A549 (cell line): ENCODE measurements around the gene GATA5.

ENCODE experiments used
- CHD2 ChIP-seq: fragments of 150-350 bp; IDR thresholded peaks from 2 replicates; pipeline ENCODE4 v1.6.1; 2014; ENCODE audit warnings: low read length; ENCODE audit not compliant: partially characterized antibody
- CTCF ChIP-seq: fragments of >200 bp; sonication (Bioruptor Twin); formaldehyde crosslinking; IDR thresholded peaks from 3 replicates; pipeline ENCODE4 v1.5.1; 2016
- ELK1 ChIP-seq: fragments of 150-350 bp; IDR thresholded peaks from 2 replicates; pipeline ENCODE4 v1.6.1; 2014; ENCODE audit warnings: low read depth, mild to moderate bottlenecking, low read length
- FOSB ChIP-seq: fragments of 250-450 bp; sonication (Bioruptor Pico); IDR thresholded peaks from 2 replicates; pipeline ENCODE4 v1.5.0; 2020; ENCODE audit warnings: mild to moderate bottlenecking, moderate library complexity
- FOSL2 ChIP-seq, 2 experiments: fragments of 450-650 bp in 1 of 2; fragments of >200 bp in 1 of 2; sonication (Bioruptor Twin) in 1 of 2; formaldehyde crosslinking; IDR thresholded peaks; 2 replicates each; pipeline versions ENCODE4 v1.5.0 to v1.6.1; 2016 to 2020; ENCODE audit warnings: mild to moderate bottlenecking in 1 of 2, moderate library complexity in 1 of 2
- GATA3 ChIP-seq: IDR thresholded peaks from 2 replicates; pipeline ENCODE4 v1.6.1; 2012; ENCODE audit warnings: borderline replicate concordance
- HEYL ChIP-seq: fragments of 250-450 bp; sonication (Bioruptor Pico); IDR thresholded peaks from 2 replicates; pipeline ENCODE4 v1.8.0; 2021; ENCODE audit warnings: mild to moderate bottlenecking, moderate library complexity
- HOXB5 ChIP-seq: fragments of 250-450 bp; sonication (Bioruptor Pico); IDR thresholded peaks from 2 replicates; pipeline ENCODE4 v1.5.0; 2020; ENCODE audit warnings: mild to moderate bottlenecking, moderate library complexity
- POLR2A ChIP-seq: IDR thresholded peaks from 2 replicates; pipeline ENCODE4 v1.6.1; 2012; ENCODE audit warnings: mild to moderate bottlenecking, low read length
- POLR2AphosphoS2 ChIP-seq: conservative IDR thresholded peaks from 2 replicates; pipeline ENCODE4 v1.6.1; 2012; ENCODE audit warnings: low read length, improper control_type of control experiment, inconsistent platforms
- RAD21 ChIP-seq, 2 experiments: fragments of >200 bp in 1 of 2; sonication (Bioruptor Twin) in 1 of 2; formaldehyde crosslinking in 1 of 2; IDR thresholded peaks in 1 of 2; conservative IDR thresholded peaks in 1 of 2; 2 replicates in 1 of 2; 3 replicates in 1 of 2; pipeline ENCODE4 v1.6.1; 2012 to 2018; ENCODE audit warnings: inconsistent platforms in 1 of 2
- ZC3H11A ChIP-seq: fragments of 450-650 bp; IDR thresholded peaks from 2 replicates; pipeline ENCODE4 v1.6.1; 2014; ENCODE audit warnings: antibody characterized with exemption, mild to moderate bottlenecking
- TF ChIP-seq, protein P1 (sequence below): fragments of 200-600 bp; sonication (generic); IDR thresholded peaks from 2 replicates; pipeline ENCODE4 v1.6.1; 2016; ENCODE audit warnings: antibody characterized with exemption, mild to moderate bottlenecking, moderate library complexity
- TF ChIP-seq, protein P2 (sequence below): IDR thresholded peaks from 2 replicates; pipeline ENCODE4 v1.6.1; 2012

DNA sequence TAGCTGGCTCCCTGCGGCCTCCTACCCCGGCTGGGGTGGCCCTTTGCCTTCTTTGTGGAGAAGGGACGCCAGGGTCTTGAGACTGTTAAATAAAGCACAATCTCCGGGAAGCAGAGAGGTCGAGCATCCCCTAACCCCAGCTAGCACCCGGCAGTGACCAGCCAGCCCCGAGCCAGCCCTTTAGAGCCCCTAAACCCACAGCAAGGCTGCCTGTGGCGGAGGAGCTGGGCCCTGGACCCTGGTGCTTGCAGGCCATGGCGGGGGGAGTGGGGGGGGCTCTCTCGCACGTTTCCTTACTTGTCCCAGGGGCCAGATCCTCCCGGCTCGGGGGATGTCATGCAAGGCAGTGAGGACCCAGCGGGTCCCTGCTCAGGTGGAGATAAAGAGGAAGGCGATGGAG lies 49.2 kb upstream of the GATA5 start:
- no peak for TF ChIP-seq POLR2A
- no peak for TF ChIP-seq POLR2AphosphoS2
- no peak for TF ChIP-seq ZC3H11A
- no peak for TF ChIP-seq CTCF
- no peak for TF ChIP-seq FOSB (CRISPR knock-in tag)
- TF ChIP-seq HEYL (CRISPR knock-in tag), result no peak
- TF ChIP-seq, protein P1, sequence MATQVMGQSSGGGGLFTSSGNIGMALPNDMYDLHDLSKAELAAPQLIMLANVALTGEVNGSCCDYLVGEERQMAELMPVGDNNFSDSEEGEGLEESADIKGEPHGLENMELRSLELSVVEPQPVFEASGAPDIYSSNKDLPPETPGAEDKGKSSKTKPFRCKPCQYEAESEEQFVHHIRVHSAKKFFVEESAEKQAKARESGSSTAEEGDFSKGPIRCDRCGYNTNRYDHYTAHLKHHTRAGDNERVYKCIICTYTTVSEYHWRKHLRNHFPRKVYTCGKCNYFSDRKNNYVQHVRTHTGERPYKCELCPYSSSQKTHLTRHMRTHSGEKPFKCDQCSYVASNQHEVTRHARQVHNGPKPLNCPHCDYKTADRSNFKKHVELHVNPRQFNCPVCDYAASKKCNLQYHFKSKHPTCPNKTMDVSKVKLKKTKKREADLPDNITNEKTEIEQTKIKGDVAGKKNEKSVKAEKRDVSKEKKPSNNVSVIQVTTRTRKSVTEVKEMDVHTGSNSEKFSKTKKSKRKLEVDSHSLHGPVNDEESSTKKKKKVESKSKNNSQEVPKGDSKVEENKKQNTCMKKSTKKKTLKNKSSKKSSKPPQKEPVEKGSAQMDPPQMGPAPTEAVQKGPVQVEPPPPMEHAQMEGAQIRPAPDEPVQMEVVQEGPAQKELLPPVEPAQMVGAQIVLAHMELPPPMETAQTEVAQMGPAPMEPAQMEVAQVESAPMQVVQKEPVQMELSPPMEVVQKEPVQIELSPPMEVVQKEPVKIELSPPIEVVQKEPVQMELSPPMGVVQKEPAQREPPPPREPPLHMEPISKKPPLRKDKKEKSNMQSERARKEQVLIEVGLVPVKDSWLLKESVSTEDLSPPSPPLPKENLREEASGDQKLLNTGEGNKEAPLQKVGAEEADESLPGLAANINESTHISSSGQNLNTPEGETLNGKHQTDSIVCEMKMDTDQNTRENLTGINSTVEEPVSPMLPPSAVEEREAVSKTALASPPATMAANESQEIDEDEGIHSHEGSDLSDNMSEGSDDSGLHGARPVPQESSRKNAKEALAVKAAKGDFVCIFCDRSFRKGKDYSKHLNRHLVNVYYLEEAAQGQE, result no peak
- no peak for TF ChIP-seq GATA3
- no peak for TF ChIP-seq CHD2
- TF ChIP-seq HOXB5 (CRISPR knock-in tag), result no peak
- no peak for TF ChIP-seq RAD21 (conservative IDR thresholded peaks at IDR 0.05 in 1 of 2, IDR thresholded peaks at IDR 0.05 in 1 of 2)
- no peak for TF ChIP-seq ELK1
- no peak for TF ChIP-seq FOSL2 (IDR thresholded peaks at IDR 0.05)
- TF ChIP-seq FOSL2 (CRISPR knock-in tag; IDR thresholded peaks at IDR 0.05), result no peak
- TF ChIP-seq, protein P2, sequence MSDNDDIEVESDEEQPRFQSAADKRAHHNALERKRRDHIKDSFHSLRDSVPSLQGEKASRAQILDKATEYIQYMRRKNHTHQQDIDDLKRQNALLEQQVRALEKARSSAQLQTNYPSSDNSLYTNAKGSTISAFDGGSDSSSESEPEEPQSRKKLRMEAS, result no peak
